Activated CD4-positive, alpha-beta T cell treated with anti-CD3 and anti-CD28 coated beads for 48 hours (primary cell): Measurements from ENCODE around the gene CPOX.

Experiments used
- DNase-seq: peaks from one replicate; pipeline ENCODE4 v3.0.0-alpha.2; 2020

Gene CPOX

GRCh38 chr3:98534168-98534567 lies 59.2 kb downstream of the CPOX start:
- no peak for DNase-seq

- no peak for DNase-seq
Observed at GRCh38 chr3:98532709-98533571, 60.5 kb downstream of the CPOX start.

GRCh38 chr3:98532275-98532637 lies 61.2 kb downstream of the CPOX start:
- no peak for DNase-seq

GRCh38 chr3:98531622-98532274 lies 61.7 kb downstream of the CPOX start, which contains the start of gene GPR15:
Gene GPR15 (plus strand): TSS chr3:98531978. CDS start chr3:98532034, 56 bp downstream.
- no peak for DNase-seq

- no peak for DNase-seq
Observed at GRCh38 chr3:98530676-98531075, 62.7 kb downstream of the CPOX start.

GRCh38 chr3:98529856-98530459 lies 63.5 kb downstream of the CPOX start:
- no peak for DNase-seq
